HTERT RPE-1 (cell line): Measurements from ENCODE around the gene TXNL4B.
"Not testable (repeated sequence)": the region's sequence is repeated elsewhere in the genome, so short reads cannot be mapped to it uniquely, and the experiment has no call there.

ENCODE experiments used
- in situ Hi-C: fragments of 300-500 bp; cut with MboI; formaldehyde crosslinking; loops from 4 replicates; pipeline ENCODE4 v1.14.3; 2020; ENCODE audit warnings: low sequenced_read_pairs

The TXNL4B gene

DNA sequence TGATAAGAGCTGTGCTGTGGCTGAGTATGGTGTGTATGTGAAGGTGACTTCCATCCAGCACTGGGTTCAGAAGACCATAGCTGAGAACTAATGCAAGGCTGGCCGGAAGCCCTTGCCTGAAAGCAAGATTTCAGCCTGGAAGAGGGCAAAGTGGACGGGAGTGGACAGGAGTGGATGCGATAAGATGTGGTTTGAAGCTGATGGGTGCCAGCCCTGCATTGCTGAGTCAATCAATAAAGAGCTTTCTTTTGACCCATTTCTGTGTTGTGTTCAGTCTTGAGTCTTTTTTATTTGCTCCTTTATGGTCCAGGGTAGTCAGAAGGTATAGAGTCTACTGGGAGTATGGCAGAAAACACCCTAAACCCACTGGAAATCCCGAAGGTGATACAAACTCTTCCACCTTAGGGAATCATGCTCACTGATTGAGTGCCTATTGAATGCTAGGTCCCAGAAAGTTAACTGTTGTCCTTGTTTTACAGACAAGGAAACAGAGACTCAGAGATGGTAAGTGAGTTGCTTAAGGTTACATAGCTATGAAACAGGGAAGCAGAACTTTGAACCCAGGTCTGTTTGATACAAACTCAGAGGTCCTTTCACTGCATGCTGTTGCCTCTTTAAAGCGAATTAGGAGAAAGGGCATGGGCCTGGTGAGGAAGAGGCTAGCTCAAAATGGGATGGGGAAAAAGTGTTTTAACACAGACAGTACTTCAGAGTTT is 16.3 kb downstream of the TXNL4B start:
- in situ Hi-C loops = not testable (repeated sequence)

GRCh38 chr16:72075067-72075466 is 18.4 kb downstream of the TXNL4B start:
- in situ Hi-C loops = not testable (repeated sequence)

DNA sequence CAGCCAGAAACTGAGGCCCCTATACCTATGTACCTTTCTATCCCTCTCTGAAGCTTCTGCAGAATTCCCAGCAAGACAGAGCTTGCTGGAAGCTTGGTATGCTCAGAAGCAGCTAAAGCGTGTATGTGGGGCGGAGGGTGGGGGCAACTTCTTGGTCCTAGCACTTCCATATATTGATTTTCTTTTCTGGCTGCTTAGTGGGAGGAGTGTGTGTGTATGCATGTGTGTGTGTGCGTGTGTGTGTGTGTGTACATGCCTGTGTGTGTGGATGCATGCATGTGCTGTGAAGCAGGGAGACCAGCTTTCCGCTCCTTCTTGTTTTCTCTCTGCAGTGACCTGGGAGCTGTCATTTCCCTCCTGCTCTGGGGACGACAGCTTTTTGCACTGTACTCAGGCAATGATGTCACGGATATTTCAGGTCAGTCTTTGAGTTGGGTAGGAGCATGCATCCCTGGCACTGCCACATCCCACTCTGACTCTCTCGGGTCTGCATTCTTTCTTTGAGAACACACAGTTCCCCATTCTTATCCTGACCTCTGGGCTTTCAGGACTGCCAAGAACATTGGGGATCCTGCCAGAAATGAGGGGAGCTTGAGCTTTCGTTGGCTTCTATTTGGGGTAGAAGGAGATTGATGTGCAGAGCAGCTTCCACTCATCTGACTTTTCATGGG is 19.7 kb downstream of the TXNL4B start:
- in situ Hi-C loops = no loop called here

DNA sequence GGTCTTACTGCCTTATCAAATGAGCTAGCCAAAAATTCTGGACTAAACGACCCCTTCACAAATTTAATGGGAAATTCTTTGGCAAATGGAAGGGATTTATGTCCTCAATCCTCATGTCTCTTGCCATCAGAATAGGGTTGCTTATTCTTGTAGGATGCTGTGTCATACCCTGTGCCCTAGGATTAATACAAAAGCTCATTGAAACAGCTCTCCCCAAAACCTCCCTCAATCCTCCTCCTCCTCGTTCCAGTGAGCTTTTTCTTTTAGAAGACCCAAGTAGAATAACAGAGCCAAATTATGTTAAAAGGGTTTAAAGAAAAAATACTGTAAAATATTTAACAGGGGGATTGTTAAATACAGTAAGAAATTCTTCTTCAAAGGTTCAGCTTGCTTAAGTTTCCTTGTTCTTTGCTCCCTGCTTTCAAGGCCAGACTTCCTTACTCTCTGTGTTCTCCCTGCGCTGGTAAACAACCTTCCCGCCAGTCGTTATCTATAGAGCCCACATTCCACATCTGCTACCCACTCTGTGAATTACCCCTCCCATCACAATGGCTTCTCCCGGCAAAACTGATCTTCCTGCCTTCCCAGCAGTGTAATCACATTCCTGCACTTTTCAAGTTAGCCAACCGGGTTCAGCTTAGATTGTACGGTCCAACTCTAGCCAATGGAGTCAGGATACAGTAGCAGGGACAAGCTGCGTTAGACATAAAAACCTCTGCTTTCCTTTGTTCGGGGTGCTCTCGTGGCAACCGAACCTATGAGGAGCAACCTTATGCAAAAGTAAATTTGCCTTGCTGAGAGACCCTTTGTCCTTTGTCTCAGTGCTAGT is 20.7 kb downstream of the TXNL4B start:
- in situ Hi-C loops = no loop called here

DNA sequence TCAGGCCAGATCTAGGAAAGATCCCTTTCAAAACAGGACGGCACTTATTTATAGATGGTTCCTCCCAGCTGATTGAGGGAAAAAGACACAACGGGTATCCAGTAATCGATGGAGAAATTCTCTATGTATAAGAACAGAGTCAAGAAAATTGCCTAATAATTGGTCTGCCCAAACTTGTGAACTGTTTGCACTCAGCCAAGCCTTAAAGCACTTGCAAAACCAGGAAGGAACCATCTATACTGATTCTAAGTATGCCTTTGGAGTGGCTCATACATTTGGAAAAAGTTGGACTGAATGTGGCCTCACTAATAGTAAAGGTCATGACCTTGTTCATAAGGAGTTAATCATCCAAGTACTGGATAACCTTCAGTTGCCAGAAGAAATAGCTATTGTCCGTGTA is 24.5 kb downstream of the TXNL4B start:
- in situ Hi-C loops = no loop called here

GRCh38 chr16:72066747-72067146 is 26.7 kb downstream of the TXNL4B start:
- in situ Hi-C loops = no loop called here

DNA sequence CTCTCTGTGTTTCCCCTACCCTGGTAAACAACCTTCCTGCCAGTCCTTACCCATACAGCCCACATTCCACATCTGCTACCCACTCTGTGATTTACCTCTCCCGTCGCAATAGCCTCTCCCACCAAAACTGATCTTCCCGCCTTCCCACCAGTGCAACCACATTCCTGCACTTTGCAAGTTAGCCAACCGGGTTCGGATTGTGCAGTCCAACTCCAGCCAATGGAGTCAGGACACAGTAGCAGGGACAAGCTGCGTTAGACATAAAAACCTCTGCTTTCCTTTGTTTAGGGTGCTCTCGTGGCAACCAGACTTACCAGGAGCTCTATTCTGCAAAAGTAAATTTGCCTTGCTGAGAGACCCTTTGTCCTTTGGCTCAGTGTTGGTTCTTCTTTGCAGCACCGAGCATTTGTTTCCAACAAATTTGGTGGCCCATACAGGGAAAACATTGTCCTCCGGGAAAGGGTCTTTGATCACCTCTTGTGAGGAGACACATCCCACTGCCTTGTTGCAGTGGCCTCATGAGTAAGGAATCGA is 29.0 kb downstream of the TXNL4B start:
- in situ Hi-C loops = no loop called here

DNA sequence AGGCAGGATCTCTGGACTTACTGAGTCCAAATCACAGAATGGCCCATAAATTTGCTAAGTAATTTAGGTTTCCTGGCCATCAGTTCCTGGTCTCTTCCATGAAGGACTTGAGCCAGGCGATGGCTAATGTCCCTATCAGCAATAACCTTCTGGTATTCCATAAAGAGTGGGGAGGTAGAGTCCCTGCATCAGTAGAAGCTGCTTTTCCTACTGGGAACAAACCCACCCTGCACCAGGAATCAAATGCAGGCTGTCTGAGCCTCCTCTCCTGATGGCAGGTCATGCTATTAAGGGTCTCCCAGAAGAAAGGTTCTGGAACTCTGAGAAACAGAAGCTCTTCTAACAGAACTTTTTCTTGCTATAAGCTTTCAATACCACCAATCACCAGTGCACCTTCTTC is 31.9 kb downstream of the TXNL4B start:
- in situ Hi-C loops = no loop called here

DNA sequence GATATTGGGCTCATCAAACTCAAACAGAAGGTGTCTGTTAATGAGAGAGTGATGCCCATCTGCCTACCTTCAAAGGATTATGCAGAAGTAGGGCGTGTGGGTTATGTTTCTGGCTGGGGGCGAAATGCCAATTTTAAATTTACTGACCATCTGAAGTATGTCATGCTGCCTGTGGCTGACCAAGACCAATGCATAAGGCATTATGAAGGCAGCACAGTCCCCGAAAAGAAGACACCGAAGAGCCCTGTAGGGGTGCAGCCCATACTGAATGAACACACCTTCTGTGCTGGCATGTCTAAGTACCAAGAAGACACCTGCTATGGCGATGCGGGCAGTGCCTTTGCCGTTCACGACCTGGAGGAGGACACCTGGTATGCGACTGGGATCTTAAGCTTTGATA is 33.0 kb downstream of the TXNL4B start:
- in situ Hi-C loops = no loop called here

DNA sequence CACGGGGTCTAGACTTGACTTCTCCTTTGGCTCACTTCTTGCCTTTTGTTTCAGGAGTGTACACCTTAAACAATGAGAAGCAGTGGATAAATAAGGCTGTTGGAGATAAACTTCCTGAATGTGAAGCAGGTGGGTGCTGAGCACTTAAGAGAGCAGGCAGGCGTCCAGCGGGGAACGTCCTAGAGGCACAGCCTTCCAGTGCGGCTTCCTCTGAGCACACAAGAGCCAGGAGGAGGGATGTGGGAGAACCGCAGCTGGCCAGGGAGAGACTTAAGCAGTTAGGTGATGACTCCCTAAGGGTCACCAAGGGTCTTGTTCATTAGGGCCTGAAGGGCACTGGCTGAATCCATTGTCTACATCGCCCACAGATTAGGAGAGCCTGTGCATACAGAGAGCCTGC is 34.4 kb downstream of the TXNL4B start:
- in situ Hi-C loops = not testable (repeated sequence)

GRCh38 chr16:72057313-72057712 is 36.1 kb downstream of the TXNL4B start:
- in situ Hi-C loops = not testable (repeated sequence)

GRCh38 chr16:72055911-72056310 is 37.5 kb downstream of the TXNL4B start:
- in situ Hi-C loops = no loop called here

DNA sequence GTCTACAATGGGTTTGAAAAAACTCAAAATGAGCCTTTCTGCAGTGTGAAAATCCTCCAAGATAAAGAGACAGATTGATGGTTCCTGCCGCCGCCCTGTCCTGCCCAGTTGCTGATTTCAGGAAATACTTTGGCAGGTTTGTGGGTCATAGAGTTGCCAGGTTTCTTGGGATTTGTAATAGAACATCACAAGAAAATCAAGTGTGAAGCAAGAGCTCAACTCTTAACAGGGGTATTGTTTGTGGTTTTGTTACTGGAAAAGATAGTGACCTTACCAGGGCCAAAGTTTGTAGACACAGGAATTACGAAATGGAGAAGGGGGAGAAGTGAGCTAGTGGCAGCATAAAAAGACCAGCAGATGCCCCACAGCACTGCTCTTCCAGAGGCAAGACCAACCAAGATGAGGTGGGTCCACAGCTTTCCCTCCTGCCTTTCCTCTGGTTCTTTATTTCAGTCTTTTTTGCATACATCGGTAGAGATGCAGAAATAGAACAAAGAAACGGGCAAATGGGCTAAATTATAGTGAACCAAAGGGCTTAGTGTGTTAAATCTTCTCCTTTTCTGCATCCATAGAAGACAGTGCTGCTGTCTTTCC is 39.1 kb downstream of the TXNL4B start, which contains the start of gene HP:
Gene HP, plus strand, starts transcription at position 252 of the 594 bp plus-strand sequence. Its CDS starts 148 bp downstream, at position 400.
- in situ Hi-C loops = not testable (repeated sequence)

DNA sequence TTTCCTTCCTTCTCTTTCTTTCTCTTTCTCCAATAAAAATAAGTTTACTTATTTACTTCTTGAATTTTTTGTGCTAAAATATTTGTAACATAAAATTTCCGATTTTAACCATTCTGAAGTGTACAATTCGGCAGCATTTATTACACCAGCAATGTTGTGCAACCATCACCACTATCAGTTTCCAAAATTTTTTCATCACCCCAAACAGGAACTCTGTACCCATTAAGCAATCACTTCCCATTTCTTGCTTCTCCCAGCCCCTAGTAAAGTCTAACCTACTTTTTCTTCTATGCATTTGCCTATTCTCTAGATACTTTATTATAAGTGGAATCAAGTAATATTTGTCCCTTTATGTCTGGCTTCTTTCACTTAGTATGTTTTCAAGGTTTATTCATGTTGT is 41.6 kb downstream of the TXNL4B start:
- in situ Hi-C loops = no loop called here

GRCh38 chr16:72050769-72051464 is 42.5 kb downstream of the TXNL4B start:
- in situ Hi-C loops = no loop called here

DNA sequence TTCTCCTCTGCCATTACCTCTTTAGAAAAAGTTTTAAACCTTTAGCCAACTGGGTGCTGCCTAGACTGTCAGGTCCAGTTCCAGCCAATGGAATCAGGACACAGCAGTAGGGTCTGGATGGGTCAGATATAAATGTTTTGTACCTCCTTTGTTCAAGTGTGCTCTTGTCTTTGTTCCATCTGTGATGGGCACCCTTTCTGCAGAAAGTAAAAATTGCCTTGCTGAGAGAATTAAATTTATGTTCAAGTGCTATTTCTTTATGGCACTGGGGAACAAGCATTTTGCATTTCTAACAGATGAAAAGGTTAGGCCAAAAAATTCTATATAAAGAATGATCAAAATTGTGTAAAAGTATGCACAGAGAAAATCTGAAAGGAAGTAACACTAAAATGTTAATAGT is 44.3 kb downstream of the TXNL4B start:
- in situ Hi-C loops = no loop called here

DNA sequence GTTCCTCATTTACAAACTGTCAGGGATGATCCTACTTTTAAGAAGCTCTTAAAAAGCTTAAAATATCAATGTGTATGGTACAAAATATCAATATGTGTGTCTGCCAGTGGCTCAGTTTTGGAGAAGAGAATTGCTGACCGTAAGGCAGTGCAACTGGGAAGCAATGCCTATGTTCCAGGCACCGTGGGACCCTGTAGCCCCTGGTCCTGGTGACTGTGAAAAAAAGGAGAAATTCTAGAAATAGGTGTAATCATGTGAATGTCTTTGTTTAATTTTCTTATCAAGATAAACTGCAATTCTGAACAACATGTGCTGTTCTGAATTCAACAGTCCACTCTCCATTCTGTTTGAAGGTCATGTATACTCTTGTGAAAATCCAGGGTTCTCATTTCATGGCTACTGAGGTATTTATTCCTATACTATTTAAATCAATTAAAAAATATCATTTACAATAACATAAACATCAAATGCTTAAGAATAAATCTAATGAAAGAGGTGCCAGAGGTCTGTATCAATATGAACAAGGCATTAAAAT is 48.5 kb downstream of the TXNL4B start:
- in situ Hi-C loops = no loop called here

- in situ Hi-C loops = no loop called here
Measured at GRCh38 chr16:72044296-72044695, 49.1 kb downstream of the TXNL4B start.

GRCh38 chr16:72043539-72043938 is 49.9 kb downstream of the TXNL4B start:
- in situ Hi-C loops = no loop called here

DNA sequence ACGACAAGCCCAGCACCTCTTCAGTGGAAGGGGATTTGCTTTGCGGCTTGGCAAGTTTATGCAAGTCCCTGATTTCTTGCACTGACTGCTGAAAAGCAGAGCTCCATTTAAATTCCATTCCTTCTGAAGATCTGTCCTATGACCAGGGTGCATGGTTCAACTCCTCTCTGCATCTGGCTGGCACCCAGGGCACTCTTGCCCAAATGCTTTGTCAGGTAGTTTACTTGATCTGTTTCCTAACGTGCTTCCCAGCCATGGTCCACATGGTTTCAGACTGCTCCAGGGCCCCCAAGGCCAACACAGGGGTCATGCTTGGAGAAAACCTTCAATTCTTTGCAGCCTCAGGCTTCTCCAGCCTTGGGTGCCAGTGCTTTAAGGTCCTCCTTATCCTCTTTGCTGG is 50.4 kb downstream of the TXNL4B start:
- in situ Hi-C loops = no loop called here
